B cell (primary cell): ENCODE measurements around the gene GGNBP2. TPM values are rescaled to one million over a fixed set of nuclear protein-coding genes. Genes with fewer than 3 reads are reported as not detected.

Source experiments
- ATAC-seq: fragments of 200-7000 bp; cut with Tn5 transposase; one replicate; pipeline ENCODE4 v1.10.0; 2021; ENCODE audit warnings: low read depth, mild to moderate bottlenecking, moderate number of reproducible peaks, moderate library complexity
- CTCF ChIA-PET: fragments of 350-600 bp; sonication (Branson Sonifier 250); formaldehyde crosslinking; loops from one replicate; lab custom pipeline; 2021; ENCODE audit warnings: antibody characterized with exemption, inconsistent platforms; lab: Charles Lee
- POLR2A ChIA-PET: fragments of 350-600 bp; sonication (Branson Sonifier 250); formaldehyde crosslinking; loops from one replicate; lab custom pipeline; 2021; ENCODE audit warnings: antibody characterized with exemption; lab: Charles Lee
- DNase-seq: peaks from one replicate; pipeline ENCODE4 v3.0.0; 2013
- H2AFZ ChIP-seq: 2 replicates; pipeline ENCODE4 v1.6.1; 2012; ENCODE audit warnings: mild to moderate bottlenecking, low read depth, low read length; ENCODE audit not compliant: insufficient read depth, poor library complexity, severe bottlenecking
- H3K27ac ChIP-seq, 2 donors: 1 replicate in 1 of 2; 2 replicates in 1 of 2; pipeline ENCODE4 v1.5.1; 2012 to 2013; ENCODE audit warnings: low read length in 2 of 2, mild to moderate bottlenecking in 2 of 2, moderate library complexity in 1 of 2
- H3K27me3 ChIP-seq, 4 experiments: fragments of 200-600 bp in 1 of 4; sonication (generic) in 1 of 4; replicated peaks in 1 of 4; 1 replicate in 2 of 4; 2 replicates in 2 of 4; pipeline versions ENCODE4 v1.6.1 to v1.7.0; 2013 to 2016; ENCODE audit warnings: low read length in 3 of 4, mild to moderate bottlenecking in 2 of 4, mixed read lengths in 1 of 4, moderate library complexity in 1 of 4; ENCODE audit not compliant: insufficient read depth in 4 of 4, control insufficient read depth in 3 of 4; ENCODE audit errors: control extremely low read depth in 1 of 4
- H3K36me3 ChIP-seq, 2 experiments: replicated peaks in 1 of 2; 1 replicate in 1 of 2; 2 replicates in 1 of 2; pipeline versions ENCODE4 v1.6.1 to v1.7.1; 2013; ENCODE audit warnings: low read length in 1 of 2; ENCODE audit not compliant: insufficient read depth in 2 of 2, control insufficient read depth in 1 of 2; ENCODE audit errors: control extremely low read depth in 1 of 2, extremely low read depth in 1 of 2
- H3K4me1 ChIP-seq, 2 donors: fragments of 200-600 bp in 1 of 2; sonication (generic) in 1 of 2; 1 replicate in 1 of 2; 2 replicates in 1 of 2; pipeline versions ENCODE4 v1.5.1 to v1.6.1; 2013 to 2017; ENCODE audit warnings: low read length in 2 of 2; ENCODE audit not compliant: control insufficient read depth in 2 of 2, insufficient read depth in 2 of 2
- H3K4me2 ChIP-seq: replicated peaks from 2 replicates; pipeline ENCODE3; 2012; ENCODE audit warnings: mild to moderate bottlenecking, low read depth, low read length; ENCODE audit not compliant: poor library complexity, severe bottlenecking
- H3K4me3 ChIP-seq, 5 experiments: fragments of 200-600 bp in 1 of 5; sonication (generic) in 1 of 5; 1 replicate in 3 of 5; 2 replicates in 2 of 5; pipeline versions ENCODE4 v1.5.1 to v1.7.0; 2011 to 2016; ENCODE audit warnings: low read length in 4 of 5, mild to moderate bottlenecking in 4 of 5, low read depth in 2 of 5, control low read depth in 1 of 5, moderate library complexity in 1 of 5; ENCODE audit not compliant: insufficient read depth in 1 of 5; ENCODE audit errors: control extremely low read depth in 1 of 5, extremely low read depth in 1 of 5
- H3K79me2 ChIP-seq: fragments of 200-600 bp; sonication (generic); one replicate; pipeline ENCODE4 v1.6.0; 2016; ENCODE audit warnings: low read length; ENCODE audit not compliant: control insufficient read depth, insufficient read depth
- H3K9ac ChIP-seq: fragments of 200-600 bp; sonication (generic); 2 replicates; pipeline ENCODE4 v1.6.1; 2017; ENCODE audit warnings: mild to moderate bottlenecking, low read length, moderate library complexity
- H3K9me3 ChIP-seq, 3 donors: one replicate each; pipeline versions ENCODE4 v1.6.1 to v1.7.1; 2013; ENCODE audit warnings: low read length in 2 of 3; ENCODE audit not compliant: control insufficient read depth in 2 of 3, insufficient read depth in 1 of 3; ENCODE audit errors: control extremely low read depth in 1 of 3
- H4K20me1 ChIP-seq: 2 replicates; pipeline ENCODE4 v1.6.0; 2012; ENCODE audit warnings: mild to moderate bottlenecking, low read length; ENCODE audit not compliant: insufficient read depth, control insufficient read depth, poor library complexity, severe bottlenecking
- H3K27ac Mint-ChIP-seq: one replicate; pipeline ENCODE4 v1.8.0; 2021; ENCODE audit warnings: mixed read lengths
- H3K27me3 Mint-ChIP-seq: one replicate; pipeline ENCODE4 v1.8.0; 2021; ENCODE audit warnings: mixed read lengths
- H3K4me1 Mint-ChIP-seq: one replicate; pipeline ENCODE4 v1.8.0; 2021; ENCODE audit warnings: mixed read lengths
- H3K4me3 Mint-ChIP-seq: one replicate; pipeline ENCODE4 v1.8.0; 2021; ENCODE audit warnings: mixed read lengths
- H3K9me3 Mint-ChIP-seq: one replicate; pipeline ENCODE4 v1.8.0; 2022; ENCODE audit warnings: mixed read lengths; ENCODE audit not compliant: insufficient read depth
- EZH2 ChIP-seq: IDR thresholded peaks from 2 replicates; pipeline ENCODE4 v1.6.1; 2012; ENCODE audit warnings: borderline replicate concordance, low read depth, mild to moderate bottlenecking, moderate library complexity, low read length; ENCODE audit not compliant: insufficient read depth, poor library complexity, severe bottlenecking
- WGBS: methylation state at CpG from one replicate; pipeline ENCODE4 v1.1.5; 2013; ENCODE audit warnings: missing lambda C conversion rate; ENCODE audit not compliant: insufficient coverage; 5-methylcytosine and 5-hydroxymethylcytosine counted together
- intact Hi-C: fragments of 100-400 bp; cut with micrococcal nuclease; formaldehyde crosslinking; loops from one replicate; pipeline ENCODE4 v1.10.0; 2022
- polyA plus RNA-seq: library from polyadenylated mRNA; depleted of rRNA; stranded (reverse); fragments of >200 nt; gene quantifications from 2 replicates; pipeline ENCODE4 v1.2.3, GENCODE V29; 2012
- total RNA-seq, 2 donors: library from RNA; stranded (reverse); fragments of 120-200 nt in 1 of 2; gene quantifications; 1 replicate in 1 of 2; 2 replicates in 1 of 2; pipeline versions ENCODE4 v1.2.3 to v1.2.4, GENCODE V29; 2013 to 2022
- TF ChIP-seq, protein P1 (sequence below): fragments of 200-600 bp; IDR thresholded peaks from one replicate; pipeline ENCODE4 v1.8.0; 2022; ENCODE audit warnings: antibody characterized with exemption, mild to moderate bottlenecking

The GGNBP2 gene
- total and polyA plus RNA-seq, 2 donors (not counting 1 experiment from before 2014, with no cell fraction given) = 107 to 137 TPM

DNA sequence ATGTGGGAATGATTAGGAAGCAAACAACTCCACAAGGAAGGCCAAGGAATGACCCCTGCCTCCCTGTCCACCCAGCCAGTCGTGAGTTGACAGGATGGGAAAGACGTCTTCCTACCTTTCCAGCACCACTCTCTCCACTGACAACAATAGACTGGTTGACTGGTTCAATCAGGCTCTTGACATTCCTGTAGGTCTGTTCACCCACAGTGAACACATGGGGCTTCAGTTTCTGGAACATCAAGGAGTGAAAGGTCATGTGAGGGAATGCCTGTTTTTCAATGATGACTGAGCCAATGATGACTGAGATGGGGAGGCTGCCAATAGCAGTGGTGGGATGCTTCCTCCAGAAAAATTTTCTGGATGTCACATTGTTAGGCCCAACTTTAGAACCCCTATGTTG lies 19.6 kb upstream of the GGNBP2 start:
- no peaks in the 10 kb centered on the region for H3K9me3 ChIP-seq
- no peaks in the 10 kb centered on the region for H3K79me2 ChIP-seq
- Mint-ChIP-seq H3K9me3 (no peaks in the 10 kb centered on the region), H3K27me3 (no peaks in the 10 kb centered on the region), H3K4me1 (no peaks in the 10 kb centered on the region), H3K27ac (no peak overlapping the region), H3K4me3 (no peak overlapping the region)
- H3K27me3 ChIP-seq = no peaks in the 10 kb centered on the region
- DNase-seq (no peak), ATAC-seq (no peak)
- WGBS = 93% methylated on average over 2 of the region's 2 CpGs
- POLR2A ChIA-PET = no interaction called here
- no peak overlapping the region for H3K4me3 ChIP-seq
- CTCF ChIA-PET = interaction anchor here (1.6 kb wide), 1 partner anchor 9 kb away, joined by 3 read pairs; the partner anchor contains the start of genes MYO19 and PIGW
- no peak overlapping the region for H3K9ac ChIP-seq
- no peaks in the 10 kb centered on the region for H3K4me1 ChIP-seq
- H2AFZ ChIP-seq = no peak overlapping the region
- H3K4me2 ChIP-seq = no peak overlapping the region
- peaks cover 4 to 38% of the 10 kb centered on the region in 2 experiments for H3K36me3 ChIP-seq
- intact Hi-C loops = no loop called here
- no peak for TF ChIP-seq EZH2
- TF ChIP-seq, protein P1, sequence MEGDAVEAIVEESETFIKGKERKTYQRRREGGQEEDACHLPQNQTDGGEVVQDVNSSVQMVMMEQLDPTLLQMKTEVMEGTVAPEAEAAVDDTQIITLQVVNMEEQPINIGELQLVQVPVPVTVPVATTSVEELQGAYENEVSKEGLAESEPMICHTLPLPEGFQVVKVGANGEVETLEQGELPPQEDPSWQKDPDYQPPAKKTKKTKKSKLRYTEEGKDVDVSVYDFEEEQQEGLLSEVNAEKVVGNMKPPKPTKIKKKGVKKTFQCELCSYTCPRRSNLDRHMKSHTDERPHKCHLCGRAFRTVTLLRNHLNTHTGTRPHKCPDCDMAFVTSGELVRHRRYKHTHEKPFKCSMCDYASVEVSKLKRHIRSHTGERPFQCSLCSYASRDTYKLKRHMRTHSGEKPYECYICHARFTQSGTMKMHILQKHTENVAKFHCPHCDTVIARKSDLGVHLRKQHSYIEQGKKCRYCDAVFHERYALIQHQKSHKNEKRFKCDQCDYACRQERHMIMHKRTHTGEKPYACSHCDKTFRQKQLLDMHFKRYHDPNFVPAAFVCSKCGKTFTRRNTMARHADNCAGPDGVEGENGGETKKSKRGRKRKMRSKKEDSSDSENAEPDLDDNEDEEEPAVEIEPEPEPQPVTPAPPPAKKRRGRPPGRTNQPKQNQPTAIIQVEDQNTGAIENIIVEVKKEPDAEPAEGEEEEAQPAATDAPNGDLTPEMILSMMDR = no peak
- H4K20me1 ChIP-seq = no peaks in the 10 kb centered on the region
- no peak overlapping the region for H3K27ac ChIP-seq

DNA sequence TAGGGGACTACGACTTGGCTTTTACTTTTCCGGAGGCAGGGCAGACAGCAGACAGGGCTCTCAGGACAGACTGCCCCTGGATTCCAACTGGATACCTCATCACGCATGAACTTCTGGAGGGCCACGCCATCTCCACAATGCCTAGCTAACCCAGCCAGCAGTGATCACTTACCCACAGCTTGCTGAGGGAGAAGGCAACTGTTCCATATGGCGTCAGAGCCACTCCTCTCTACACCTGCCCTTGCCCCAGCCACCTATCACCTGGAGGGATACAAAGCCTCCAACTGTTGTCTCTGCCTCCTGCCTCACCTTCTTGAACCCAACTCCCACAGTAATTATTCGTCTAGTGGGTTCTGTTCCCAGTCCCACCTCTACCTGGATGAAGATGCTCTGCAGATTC lies 18.8 kb upstream of the GGNBP2 start:
- no peak overlapping the region for H3K27ac Mint-ChIP-seq
- Histone ChIP-seq H3K79me2 (no peaks in the 10 kb centered on the region), H4K20me1 (no peaks in the 10 kb centered on the region), H3K4me1 (no peaks in the 10 kb centered on the region), H3K4me2 (no peak overlapping the region), H3K36me3 (peaks cover 0 to 38% of the 10 kb centered on the region in 2 experiments), H3K27me3 (no peaks in the 10 kb centered on the region), H2AFZ (no peak overlapping the region), H3K4me3 (no peak overlapping the region), H3K9ac (no peak overlapping the region), H3K9me3 (no peaks in the 10 kb centered on the region), H3K27ac (no peak overlapping the region)
- DNase-seq = no peak
- no peaks in the 10 kb centered on the region for H3K9me3 Mint-ChIP-seq
- intact Hi-C loops = no loop called here
- no peaks in the 10 kb centered on the region for H3K27me3 Mint-ChIP-seq
- WGBS = 100% methylated on average over 6 of the region's 6 CpGs
- H3K4me3 Mint-ChIP-seq = no peak overlapping the region
- no peaks in the 10 kb centered on the region for H3K4me1 Mint-ChIP-seq
- ChIA-PET CTCF (interaction anchor here (0.6 to 1.6 kb wide), 2 partner anchors 8 to 18 kb away, joined by 3 read pairs; partner anchors contain the start of genes MYO19 and PIGW), POLR2A (no interaction called here)
- ATAC-seq = no peak
- no peak for TF ChIP-seq EZH2
- TF ChIP-seq, protein P1 = no peak
